Endometrium (tissue), 2 donors: ENCODE measurements around the gene MRPL55.

Experiments
- FAIRE-seq: peaks from 2 replicates; lab custom pipeline; 2012; peaks lifted over from hg19 to GRCh38; lab: Jason Lieb, UNC
- donor health status: control.
- donor health status: control.

Gene MRPL55

GRCh38 chr1:228100822-228101613 lies 8.1 kb downstream of the MRPL55 start:
- FAIRE-seq: no peak

- FAIRE-seq: no peak
These were observed 9.8 kb downstream of the MRPL55 start for GRCh38 chr1:228099331-228099732.

- FAIRE-seq: no peak
These were observed 10.7 kb downstream of the MRPL55 start for GRCh38 chr1:228098323-228098931.

- no peak for FAIRE-seq
These were observed 11.6 kb downstream of the MRPL55 start for GRCh38 chr1:228097333-228098081.

GRCh38 chr1:228096416-228097332 lies 12.4 kb downstream of the MRPL55 start:
- no peak for FAIRE-seq

GRCh38 chr1:228095938-228096337 lies 13.2 kb downstream of the MRPL55 start:
- no peak for FAIRE-seq

- FAIRE-seq: no peak
These were observed 13.9 kb downstream of the MRPL55 start for GRCh38 chr1:228095161-228095560.

GRCh38 chr1:228094432-228095016 lies 14.6 kb downstream of the MRPL55 start:
- FAIRE-seq: no peak

- FAIRE-seq: no peak
These were observed 15.8 kb downstream of the MRPL55 start for GRCh38 chr1:228093050-228093906.

GRCh38 chr1:228092342-228093049 lies 16.6 kb downstream of the MRPL55 start:
- FAIRE-seq: no peak

- no peak for FAIRE-seq
These were observed 18.0 kb downstream of the MRPL55 start for GRCh38 chr1:228091084-228091483.

GRCh38 chr1:228090613-228091081 lies 18.5 kb downstream of the MRPL55 start:
- FAIRE-seq: no peak

GRCh38 chr1:228089519-228090380 lies 19.3 kb downstream of the MRPL55 start:
- no peak for FAIRE-seq

GRCh38 chr1:228088586-228089498 lies 20.3 kb downstream of the MRPL55 start:
- no peak for FAIRE-seq

- FAIRE-seq: no peak
These were observed 21.3 kb downstream of the MRPL55 start for GRCh38 chr1:228087771-228088251.

- no peak for FAIRE-seq
These were observed 23.7 kb downstream of the MRPL55 start for GRCh38 chr1:228085287-228085951.

GRCh38 chr1:228084797-228085196 lies 24.3 kb downstream of the MRPL55 start:
- FAIRE-seq: no peak
